Sigmoid colon (tissue), 7 donors: Measurements from ENCODE around the gene CCNF. TPM values are rescaled to one million over a fixed set of nuclear protein-coding genes. Genes with fewer than 3 reads are reported as not detected.

Source experiments
- DNase-seq: peaks from one replicate; pipeline ENCODE4 v3.0.0-alpha.2; 2019
- H3K27ac ChIP-seq, 4 donors: fragments of 200-600 bp; sonication (generic); one replicate each; pipeline ENCODE4 v1.5.1; 2016 to 2019; ENCODE audit warnings: mild to moderate bottlenecking in 1 of 4
- H3K27me3 ChIP-seq, 3 donors: fragments of 200-600 bp; sonication (generic); one replicate each; pipeline ENCODE4 v1.5.1; 2019; ENCODE audit warnings: mild to moderate bottlenecking in 1 of 3
- H3K36me3 ChIP-seq, 4 donors: fragments of 200-600 bp; sonication (generic); one replicate each; pipeline ENCODE4 v1.5.1; 2016 to 2019
- H3K4me1 ChIP-seq, 4 donors: fragments of 200-600 bp; sonication (generic); one replicate each; pipeline ENCODE4 v1.5.1; 2017 to 2019
- H3K4me3 ChIP-seq, 4 donors: fragments of 200-600 bp; sonication (generic); one replicate each; pipeline ENCODE4 v1.5.1; 2017 to 2019; ENCODE audit warnings: mild to moderate bottlenecking in 2 of 4, moderate library complexity in 1 of 4
- H3K9me3 ChIP-seq, 4 donors: fragments of 200-600 bp in 3 of 4; sonication (generic) in 3 of 4; one replicate each; pipeline versions ENCODE4 v1.5.1 to v1.6.1; 2013 to 2019
- CTCF ChIP-seq, 4 experiments: fragments of 450-650 bp in 3 of 4; fragments of 200-600 bp in 1 of 4; IDR thresholded peaks; one replicate each; pipeline ENCODE4 v1.5.1; 2016 to 2019; ENCODE audit warnings: antibody characterized with exemption in 4 of 4, mild to moderate bottlenecking in 3 of 4, moderate library complexity in 2 of 4
- EP300 ChIP-seq, 4 donors: sonication (generic); formaldehyde crosslinking; IDR thresholded peaks; one replicate each; pipeline ENCODE4 v1.6.1; 2017; ENCODE audit warnings: antibody characterized with exemption in 4 of 4
- POLR2A ChIP-seq, 2 donors: fragments of 450-650 bp; IDR thresholded peaks; one replicate each; pipeline ENCODE4 v1.6.1; 2016; ENCODE audit warnings: antibody characterized with exemption in 2 of 2, mild to moderate bottlenecking in 2 of 2, moderate library complexity in 2 of 2
- POLR2AphosphoS5 ChIP-seq, 4 donors: sonication (generic); formaldehyde crosslinking; IDR thresholded peaks; one replicate each; pipeline ENCODE4 v1.6.1; 2017; ENCODE audit warnings: antibody characterized with exemption in 4 of 4
- WGBS, 2 donors: extraction: QIAGEN DNeasy Blood & Tissue Kit; methylation state at CpG; one replicate each; pipeline ENCODE4 v1.1.7; 2013; 5-methylcytosine and 5-hydroxymethylcytosine counted together
- intact Hi-C: fragments of 100-400 bp; cut with DNase I; formaldehyde crosslinking; loops from one replicate; pipeline ENCODE4 v1.15.1; 2023
- polyA plus RNA-seq, 3 donors: library from polyadenylated mRNA; stranded (reverse); fragments of 200-250 nt; gene quantifications; one replicate each; pipeline ENCODE4 v1.2.3, GENCODE V29; 2013
- total RNA-seq, 4 donors: library from RNA; depleted of rRNA; stranded (reverse); fragments of >200 nt; gene quantifications; one replicate each; pipeline ENCODE4 v1.1.0, GENCODE V29; 2016
- donor health status: healthy with polysubstance abuse.
- donor health status: Bipolar disorder and iron deficiency.
- donor health status: healthy.

CCNF gene
- total and polyA plus RNA-seq, 7 donors = 0.60 to 11.6 (median 1.2) TPM

- Histone ChIP-seq H3K9me3 (peaks cover 0 to 6% (median 2%) of the 10 kb centered on the region in 4 donors), H3K36me3 (no peaks in the 10 kb centered on the region), H3K27me3 (no peaks in the 10 kb centered on the region), H3K4me1 (no peaks in the 10 kb centered on the region), H3K4me3 (no peak overlapping the region), H3K27ac (no peak overlapping the region)
- intact Hi-C loops = no loop called here
- TF ChIP-seq CTCF (IDR thresholded peaks at IDR 0.05) (no peak), EP300 (IDR thresholded peaks at IDR 0.05) (no peak), POLR2AphosphoS5 (IDR thresholded peaks at IDR 0.05) (no peak), POLR2A (IDR thresholded peaks at IDR 0.05) (no peak)
- no peak for DNase-seq
- WGBS, 2 donors = 73 to 83% methylated on average over 3 of the region's 3 CpGs
Observed at GRCh38 chr16:2386990-2387389, 42.3 kb upstream of the CCNF start.

GRCh38 chr16:2388139-2388874, 40.9 kb upstream of the CCNF start:
- Histone ChIP-seq H3K27me3 (no peaks in the 10 kb centered on the region), H3K4me1 (no peaks in the 10 kb centered on the region), H3K27ac (no peak overlapping the region), H3K4me3 (no peak overlapping the region), H3K36me3 (no peaks in the 10 kb centered on the region), H3K9me3 (peaks cover 0 to 6% (median 2%) of the 10 kb centered on the region in 4 donors)
- DNase-seq = no peak
- TF ChIP-seq EP300 (IDR thresholded peaks at IDR 0.05) (no peak), CTCF (IDR thresholded peaks at IDR 0.05) (no peak), POLR2A (IDR thresholded peaks at IDR 0.05) (no peak)
- intact Hi-C loops = no loop called here
- WGBS, 2 donors = 81 to 88% methylated on average over 3 of the region's 3 CpGs

GRCh38 chr16:2388875-2389433, 40.3 kb upstream of the CCNF start:
- Histone ChIP-seq H3K36me3 (no peaks in the 10 kb centered on the region), H3K9me3 (peaks cover 0 to 6% (median 2%) of the 10 kb centered on the region in 4 donors), H3K27ac (no peak overlapping the region), H3K4me3 (no peak overlapping the region), H3K4me1 (no peaks in the 10 kb centered on the region), H3K27me3 (no peaks in the 10 kb centered on the region)
- intact Hi-C loops = no loop called here
- WGBS, 2 donors = 9 to 40% methylated on average over 2 of the region's 2 CpGs
- DNase-seq = no peak
- no peak for TF ChIP-seq CTCF (IDR thresholded peaks at IDR 0.05)
- TF ChIP-seq POLR2A (IDR thresholded peaks at IDR 0.05) = no peak
- no peak for TF ChIP-seq POLR2AphosphoS5 (IDR thresholded peaks at IDR 0.05)
- TF ChIP-seq EP300 (IDR thresholded peaks at IDR 0.05) = no peak

GRCh38 chr16:2392025-2392424, 37.2 kb upstream of the CCNF start:
- no peak overlapping the region for H3K27ac ChIP-seq
- no peaks in the 10 kb centered on the region for H3K4me1 ChIP-seq
- DNase-seq = no peak
- no peaks in the 10 kb centered on the region for H3K36me3 ChIP-seq
- H3K4me3 ChIP-seq = no peak overlapping the region
- intact Hi-C loops = no loop called here
- H3K27me3 ChIP-seq = no peaks in the 10 kb centered on the region
- no peak for TF ChIP-seq POLR2AphosphoS5 (IDR thresholded peaks at IDR 0.05)
- TF ChIP-seq CTCF (IDR thresholded peaks at IDR 0.05) = no peak
- no peak for TF ChIP-seq POLR2A (IDR thresholded peaks at IDR 0.05)
- TF ChIP-seq EP300 (IDR thresholded peaks at IDR 0.05) = no peak
- peaks cover 0 to 6% (median 2%) of the 10 kb centered on the region in 4 donors for H3K9me3 ChIP-seq
